Esophagus muscularis mucosa (tissue), 4 donors: ENCODE data around the gene TP53BP1. TPM values are rescaled to one million over a fixed set of nuclear protein-coding genes. Genes with fewer than 3 reads are reported as not detected.

ENCODE experiments used
- DNase-seq: peaks from one replicate; pipeline ENCODE4 v3.0.0-alpha.2; 2017; ENCODE audit errors: extremely low spot score
- H3K27ac ChIP-seq, 4 donors: fragments of 200-600 bp; sonication (generic); replicated peaks in 1 of 4; 1 replicate in 3 of 4; 2 replicates in 1 of 4; pipeline ENCODE4 v1.5.1; 2016 to 2019; ENCODE audit warnings: mild to moderate bottlenecking in 1 of 4
- H3K27me3 ChIP-seq, 4 donors: fragments of 200-600 bp; sonication (generic); one replicate each; pipeline versions ENCODE4 v1.5.1 to v1.6.0; 2016 to 2019
- H3K36me3 ChIP-seq, 4 donors: fragments of 200-600 bp; sonication (generic); one replicate each; pipeline ENCODE4 v1.5.1; 2016 to 2019
- H3K4me1 ChIP-seq, 4 donors: fragments of 200-600 bp; sonication (generic); one replicate each; pipeline ENCODE4 v1.5.1; 2016 to 2019
- H3K4me3 ChIP-seq, 4 donors: fragments of 200-600 bp; sonication (generic); 1 replicate in 2 of 4; 2 replicates in 2 of 4; pipeline ENCODE4 v1.5.1; 2016 to 2019; ENCODE audit warnings: mild to moderate bottlenecking in 4 of 4, moderate library complexity in 1 of 4
- H3K9me3 ChIP-seq, 4 donors: fragments of 200-600 bp; sonication (generic); 1 replicate in 3 of 4; 2 replicates in 1 of 4; pipeline ENCODE4 v1.5.1; 2016 to 2019
- EP300 ChIP-seq: sonication (generic); formaldehyde crosslinking; IDR thresholded peaks from one replicate; pipeline ENCODE4 v1.6.1; 2017; ENCODE audit warnings: antibody characterized with exemption
- POLR2A ChIP-seq: fragments of 450-650 bp; IDR thresholded peaks from one replicate; pipeline ENCODE4 v1.6.1; 2017; ENCODE audit warnings: antibody characterized with exemption, moderate library complexity, mild to moderate bottlenecking, low read depth
- POLR2AphosphoS5 ChIP-seq, 2 donors: sonication (generic); formaldehyde crosslinking; IDR thresholded peaks; one replicate each; pipeline ENCODE4 v1.6.1; 2017; ENCODE audit warnings: antibody characterized with exemption in 2 of 2
- WGBS: methylation state at CpG from one replicate; pipeline ENCODE4 v1.1.5; 2018; 5-methylcytosine and 5-hydroxymethylcytosine counted together
- intact Hi-C: fragments of 100-400 bp; cut with DNase I; formaldehyde crosslinking; loops from one replicate; pipeline ENCODE4 v1.15.1; 2023
- total RNA-seq, 4 donors: library from RNA; depleted of rRNA; stranded (reverse); fragments of >200 nt; gene quantifications; one replicate each; pipeline versions ENCODE4 v1.1.0 to v1.2.1, GENCODE V29; 2016
- TF ChIP-seq, protein P1 (sequence below), 3 experiments: fragments of 200-600 bp in 2 of 3; fragments of 450-650 bp in 1 of 3; sonication (generic) in 2 of 3; IDR thresholded peaks; one replicate each; pipeline ENCODE4 v1.5.1; 2017 to 2019; ENCODE audit warnings: antibody characterized with exemption in 3 of 3, mild to moderate bottlenecking in 2 of 3, moderate library complexity in 1 of 3

The TP53BP1 gene
- total RNA-seq, 4 donors from 2014 or later = 24.7 to 29.9 (median 27.0) TPM

DNA sequence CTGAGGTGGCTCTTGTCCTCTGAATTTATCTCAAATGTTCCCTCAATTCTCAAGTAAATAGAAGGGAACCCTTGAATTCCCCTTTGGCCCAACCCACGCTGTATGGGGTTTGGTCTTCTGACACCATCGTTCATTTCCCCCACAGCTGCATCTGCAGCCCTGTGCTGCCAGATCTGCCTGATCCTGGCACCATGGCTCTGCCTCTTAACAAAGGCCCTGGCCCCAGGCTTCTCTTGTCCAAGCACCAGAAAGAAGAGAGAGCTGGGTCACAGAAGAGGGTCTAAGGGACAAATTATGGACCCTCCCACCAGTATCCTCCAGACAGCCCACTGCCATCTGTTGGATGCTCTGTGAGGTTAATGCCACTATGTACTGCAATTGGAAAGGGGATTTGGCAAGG is 26.2 kb upstream of the TP53BP1 start:
- Histone ChIP-seq H3K36me3 (peaks cover 23 to 42% (median 39%) of the 10 kb centered on the region in 4 donors), H3K9me3 (no peaks in the 10 kb centered on the region), H3K4me1 (peaks cover 32 to 47% (median 42%) of the 10 kb centered on the region in 4 donors), H3K27ac (peak overlapping the region; percentile 79 to 87 (median 84)), H3K27me3 (no peaks in the 10 kb centered on the region), H3K4me3 (peak overlapping the region in 1 of 4 donors; percentile 61)
- intact Hi-C loops = no loop called here
- WGBS = 60% methylated on average over 2 of the region's 2 CpGs
- DNase-seq = no peak
- TF ChIP-seq, protein P1, sequence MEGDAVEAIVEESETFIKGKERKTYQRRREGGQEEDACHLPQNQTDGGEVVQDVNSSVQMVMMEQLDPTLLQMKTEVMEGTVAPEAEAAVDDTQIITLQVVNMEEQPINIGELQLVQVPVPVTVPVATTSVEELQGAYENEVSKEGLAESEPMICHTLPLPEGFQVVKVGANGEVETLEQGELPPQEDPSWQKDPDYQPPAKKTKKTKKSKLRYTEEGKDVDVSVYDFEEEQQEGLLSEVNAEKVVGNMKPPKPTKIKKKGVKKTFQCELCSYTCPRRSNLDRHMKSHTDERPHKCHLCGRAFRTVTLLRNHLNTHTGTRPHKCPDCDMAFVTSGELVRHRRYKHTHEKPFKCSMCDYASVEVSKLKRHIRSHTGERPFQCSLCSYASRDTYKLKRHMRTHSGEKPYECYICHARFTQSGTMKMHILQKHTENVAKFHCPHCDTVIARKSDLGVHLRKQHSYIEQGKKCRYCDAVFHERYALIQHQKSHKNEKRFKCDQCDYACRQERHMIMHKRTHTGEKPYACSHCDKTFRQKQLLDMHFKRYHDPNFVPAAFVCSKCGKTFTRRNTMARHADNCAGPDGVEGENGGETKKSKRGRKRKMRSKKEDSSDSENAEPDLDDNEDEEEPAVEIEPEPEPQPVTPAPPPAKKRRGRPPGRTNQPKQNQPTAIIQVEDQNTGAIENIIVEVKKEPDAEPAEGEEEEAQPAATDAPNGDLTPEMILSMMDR (IDR thresholded peaks at IDR 0.05) = no peak
- no peak for TF ChIP-seq EP300
- TF ChIP-seq POLR2AphosphoS5 (IDR thresholded peaks at IDR 0.05) = no peak
- no peak for TF ChIP-seq POLR2A

DNA sequence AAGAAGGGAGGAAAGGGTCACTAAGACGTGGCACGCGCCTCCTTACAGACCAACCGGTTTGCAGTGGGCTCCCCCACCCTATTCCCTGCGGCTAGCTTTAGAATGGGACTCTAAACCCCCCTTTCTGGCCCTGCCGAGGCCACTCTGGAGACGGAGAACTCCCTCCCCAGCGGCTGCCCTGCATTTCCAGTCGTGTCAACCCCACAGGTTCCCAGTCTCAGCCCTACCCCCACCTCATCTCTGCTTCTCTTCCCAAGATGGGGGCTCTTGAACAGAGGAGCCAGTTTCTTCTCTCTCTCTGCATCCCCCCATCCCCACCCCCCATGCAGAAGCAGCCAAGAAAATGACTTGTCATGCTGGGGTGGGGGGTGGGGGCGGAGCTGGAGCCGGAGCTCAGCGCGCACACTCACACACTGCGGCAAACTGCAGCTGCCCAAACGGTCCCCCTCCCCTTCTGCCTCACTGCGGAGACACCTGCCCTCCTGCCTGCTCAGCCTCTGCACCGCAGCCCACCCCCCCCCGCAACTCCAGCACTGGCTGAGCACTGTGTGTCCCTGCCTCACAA is 25.3 kb upstream of the TP53BP1 start:
- Histone ChIP-seq H3K9me3 (no peaks in the 10 kb centered on the region), H3K27me3 (no peaks in the 10 kb centered on the region), H3K36me3 (peaks cover 20 to 33% (median 30%) of the 10 kb centered on the region in 4 donors), H3K27ac (peak overlapping the region; percentile 79 to 87 (median 84)), H3K4me1 (peaks cover 32 to 49% (median 45%) of the 10 kb centered on the region in 4 donors), H3K4me3 (peak overlapping the region; percentile 57 to 69 (median 64))
- 10% methylated on average over 10 of the region's 18 CpGs for WGBS
- no peak for TF ChIP-seq POLR2A
- TF ChIP-seq POLR2AphosphoS5 (IDR thresholded peaks at IDR 0.05) = peak in 1 of 2 donors; percentile 12
- TF ChIP-seq, protein P1 (IDR thresholded peaks at IDR 0.05) = no peak
- TF ChIP-seq EP300 = no peak
- intact Hi-C loops = no loop called here
- DNase-seq = no peak

DNA sequence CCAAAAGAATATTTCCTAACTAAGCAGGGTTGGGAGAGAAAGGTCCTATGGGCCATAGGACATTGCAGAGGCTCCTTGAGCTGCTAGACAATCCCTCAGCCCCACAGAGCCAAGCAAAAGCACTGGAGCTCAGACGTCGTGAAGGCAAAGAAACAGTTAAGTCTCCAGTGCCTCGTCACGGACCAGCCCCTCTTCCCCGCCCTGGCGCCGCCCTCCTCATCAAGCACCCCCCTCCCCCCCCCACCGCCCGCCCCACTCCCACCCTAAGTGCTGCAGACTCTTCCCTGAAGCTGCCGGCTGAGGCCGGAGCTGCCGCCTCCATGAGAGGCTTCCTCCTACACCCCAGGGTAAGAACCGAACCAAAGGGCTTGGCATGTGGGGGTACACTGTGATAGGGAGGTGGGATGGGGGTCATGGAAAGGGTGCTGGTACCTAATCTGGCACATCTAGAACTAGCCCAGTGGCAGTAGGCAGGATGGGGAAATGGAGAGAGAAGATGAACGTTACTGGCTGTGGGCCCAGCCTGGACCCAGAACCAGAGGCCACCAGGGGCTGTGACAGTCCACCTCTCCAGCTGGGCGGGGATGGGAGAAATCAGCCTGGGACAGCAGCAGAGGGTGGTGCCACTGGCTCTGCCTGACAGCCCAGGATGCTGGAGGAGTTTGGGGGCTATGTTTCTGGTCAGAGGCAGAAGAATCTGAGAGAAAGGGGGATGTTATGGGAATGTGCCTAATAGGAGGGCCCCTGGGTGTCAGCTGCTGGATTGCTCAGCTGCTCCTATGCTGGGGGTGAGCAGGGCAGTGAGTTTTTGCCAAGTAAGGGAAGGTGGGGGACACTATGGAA is 24.6 kb upstream of the TP53BP1 start, which contains the start of gene MAP1A:
Gene MAP1A, plus strand, starts transcription at position 255 of the 843 bp plus-strand sequence. CDS start 3,866 bp downstream, outside the sequence.
- intact Hi-C loops = no loop called here
- Histone ChIP-seq H3K27me3 (no peaks in the 10 kb centered on the region), H3K9me3 (no peaks in the 10 kb centered on the region)

DNA sequence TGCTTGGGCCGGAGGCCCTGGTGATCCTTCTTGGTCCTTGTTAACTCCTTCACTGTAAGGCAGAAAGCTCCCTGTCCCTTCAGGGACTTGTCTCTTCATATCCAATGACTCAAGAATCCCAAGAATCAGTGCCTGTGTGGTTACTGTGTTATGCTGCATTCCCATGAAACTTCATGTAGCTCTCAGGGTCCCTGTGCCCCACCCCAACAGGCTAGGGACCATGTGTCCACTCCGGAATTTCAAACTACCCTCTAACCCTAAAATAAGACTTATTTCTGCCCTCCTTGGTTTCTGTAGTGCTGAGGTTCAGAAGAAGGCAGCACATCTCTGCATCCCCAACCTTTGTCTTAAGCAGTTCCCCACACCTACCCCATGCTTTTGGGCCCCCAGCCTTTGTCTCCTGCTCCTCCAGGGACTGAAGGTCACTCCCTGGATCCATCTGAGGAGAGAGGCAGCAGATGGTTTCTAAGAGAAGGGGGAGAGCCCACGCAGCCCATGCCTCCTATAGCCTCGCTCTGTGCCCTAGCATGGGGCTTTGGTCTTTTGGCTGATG is 23.9 kb upstream of the TP53BP1 start:
- TF ChIP-seq, protein P1 (IDR thresholded peaks at IDR 0.05) = no peak
- TF ChIP-seq POLR2AphosphoS5 (IDR thresholded peaks at IDR 0.05) (no peak), POLR2A (no peak), EP300 (no peak)
- Histone ChIP-seq H3K36me3 (peaks cover 13 to 19% (median 16%) of the 10 kb centered on the region in 4 donors), H3K27ac (peak overlapping the region; percentile 79 to 87 (median 84)), H3K4me3 (peak overlapping the region; percentile 57 to 69 (median 64)), H3K4me1 (peaks cover 32 to 49% (median 46%) of the 10 kb centered on the region in 4 donors), H3K27me3 (no peaks in the 10 kb centered on the region), H3K9me3 (no peaks in the 10 kb centered on the region)
- WGBS = 20% methylated on average over 3 of the region's 4 CpGs
- no peak for DNase-seq
- intact Hi-C loops = no loop called here

More for the DNA sequence above, 24.6 kb upstream of the TP53BP1 start, which contains the start of gene MAP1A:
- Histone ChIP-seq H3K4me3 (peak within 1 kb of the TSS; percentile 57 to 69 (median 64)), H3K36me3 (peaks cover 20 to 26% (median 23%) of the 10 kb centered on the region in 4 donors), H3K27ac (peak within 1 kb of the TSS; percentile 79 to 87 (median 84)), H3K4me1 (peaks cover 32 to 49% (median 45%) of the 10 kb centered on the region in 4 donors)
- 5% methylated on average over 7 of the region's 15 CpGs for WGBS
- TF ChIP-seq POLR2AphosphoS5 (IDR thresholded peaks at IDR 0.05) (peak; percentile 33 to 70), POLR2A (no peak)
- no peak for DNase-seq
